Astrocyte of the spinal cord (primary cell): Measurements from ENCODE around the gene CELSR1.

ENCODE experiments used
- DNase-seq: peaks from one replicate; pipeline ENCODE4 v3.0.0; 2011; ENCODE audit warnings: low read depth, low spot score
- H3K4me3 ChIP-seq: 2 replicates; pipeline ENCODE4 v1.5.1; 2011; ENCODE audit warnings: low read depth, mild to moderate bottlenecking, low read length, moderate library complexity
- in situ Hi-C: cut with HindIII; loops from 2 replicates; pipeline ENCODE4 v1.10.0; 2017; ENCODE audit warnings: low sequenced_read_pairs
- TF ChIP-seq, protein P1 (sequence below): IDR thresholded peaks from 2 replicates; pipeline ENCODE4 v1.5.1; 2012; ENCODE audit warnings: low read depth, mild to moderate bottlenecking, low read length, inconsistent platforms

CELSR1 gene

DNA sequence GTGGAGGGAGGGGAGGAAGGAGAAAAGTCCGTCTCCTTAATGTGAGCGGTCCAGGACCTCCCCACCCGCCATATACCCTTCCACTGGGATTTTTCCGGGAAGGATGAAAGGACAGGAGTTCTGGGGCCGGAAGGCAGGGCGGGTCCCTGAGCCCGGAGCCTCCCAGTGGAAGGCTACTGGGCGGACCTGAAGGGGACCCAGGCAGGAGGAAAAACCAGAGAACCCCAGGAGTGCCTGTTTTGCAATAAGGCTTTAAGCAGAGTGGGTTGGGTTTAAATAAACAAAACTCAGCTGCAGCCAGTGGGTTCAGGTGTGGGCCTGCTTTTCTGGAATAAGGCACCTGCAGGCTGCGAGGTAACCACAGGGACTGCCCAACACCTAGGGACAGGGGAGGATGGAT lies 1.7 kb upstream of the CELSR1 start:
- H3K4me3 ChIP-seq = peak overlapping the region; percentile 46

DNA sequence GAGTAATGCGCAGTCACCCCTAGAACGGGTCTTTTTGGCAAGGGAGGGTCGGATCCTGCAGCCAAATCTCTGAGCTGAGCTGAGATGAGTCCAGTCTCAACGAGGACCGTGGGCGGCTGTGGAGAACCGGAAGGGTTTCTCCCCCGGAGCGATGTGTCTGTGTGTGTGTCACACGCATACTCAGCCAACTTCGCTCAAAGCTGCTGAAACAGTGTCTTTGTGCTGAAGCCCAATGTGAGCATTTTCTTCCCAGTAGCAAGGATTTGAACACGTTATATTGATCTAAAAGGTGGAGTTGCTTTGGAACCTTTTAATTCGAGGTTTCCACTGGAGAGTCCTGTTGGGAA lies 1.4 kb upstream of the CELSR1 start:
- in situ Hi-C loops = no loop called here
- peak overlapping the region; percentile 46 for H3K4me3 ChIP-seq
- TF ChIP-seq, protein P1, sequence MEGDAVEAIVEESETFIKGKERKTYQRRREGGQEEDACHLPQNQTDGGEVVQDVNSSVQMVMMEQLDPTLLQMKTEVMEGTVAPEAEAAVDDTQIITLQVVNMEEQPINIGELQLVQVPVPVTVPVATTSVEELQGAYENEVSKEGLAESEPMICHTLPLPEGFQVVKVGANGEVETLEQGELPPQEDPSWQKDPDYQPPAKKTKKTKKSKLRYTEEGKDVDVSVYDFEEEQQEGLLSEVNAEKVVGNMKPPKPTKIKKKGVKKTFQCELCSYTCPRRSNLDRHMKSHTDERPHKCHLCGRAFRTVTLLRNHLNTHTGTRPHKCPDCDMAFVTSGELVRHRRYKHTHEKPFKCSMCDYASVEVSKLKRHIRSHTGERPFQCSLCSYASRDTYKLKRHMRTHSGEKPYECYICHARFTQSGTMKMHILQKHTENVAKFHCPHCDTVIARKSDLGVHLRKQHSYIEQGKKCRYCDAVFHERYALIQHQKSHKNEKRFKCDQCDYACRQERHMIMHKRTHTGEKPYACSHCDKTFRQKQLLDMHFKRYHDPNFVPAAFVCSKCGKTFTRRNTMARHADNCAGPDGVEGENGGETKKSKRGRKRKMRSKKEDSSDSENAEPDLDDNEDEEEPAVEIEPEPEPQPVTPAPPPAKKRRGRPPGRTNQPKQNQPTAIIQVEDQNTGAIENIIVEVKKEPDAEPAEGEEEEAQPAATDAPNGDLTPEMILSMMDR = no peak
- DNase-seq = no peak

More for the DNA sequence above, 1.7 kb upstream of the CELSR1 start:
- in situ Hi-C loops = no loop called here
- no peak for DNase-seq
- TF ChIP-seq, protein P1 = no peak

DNA sequence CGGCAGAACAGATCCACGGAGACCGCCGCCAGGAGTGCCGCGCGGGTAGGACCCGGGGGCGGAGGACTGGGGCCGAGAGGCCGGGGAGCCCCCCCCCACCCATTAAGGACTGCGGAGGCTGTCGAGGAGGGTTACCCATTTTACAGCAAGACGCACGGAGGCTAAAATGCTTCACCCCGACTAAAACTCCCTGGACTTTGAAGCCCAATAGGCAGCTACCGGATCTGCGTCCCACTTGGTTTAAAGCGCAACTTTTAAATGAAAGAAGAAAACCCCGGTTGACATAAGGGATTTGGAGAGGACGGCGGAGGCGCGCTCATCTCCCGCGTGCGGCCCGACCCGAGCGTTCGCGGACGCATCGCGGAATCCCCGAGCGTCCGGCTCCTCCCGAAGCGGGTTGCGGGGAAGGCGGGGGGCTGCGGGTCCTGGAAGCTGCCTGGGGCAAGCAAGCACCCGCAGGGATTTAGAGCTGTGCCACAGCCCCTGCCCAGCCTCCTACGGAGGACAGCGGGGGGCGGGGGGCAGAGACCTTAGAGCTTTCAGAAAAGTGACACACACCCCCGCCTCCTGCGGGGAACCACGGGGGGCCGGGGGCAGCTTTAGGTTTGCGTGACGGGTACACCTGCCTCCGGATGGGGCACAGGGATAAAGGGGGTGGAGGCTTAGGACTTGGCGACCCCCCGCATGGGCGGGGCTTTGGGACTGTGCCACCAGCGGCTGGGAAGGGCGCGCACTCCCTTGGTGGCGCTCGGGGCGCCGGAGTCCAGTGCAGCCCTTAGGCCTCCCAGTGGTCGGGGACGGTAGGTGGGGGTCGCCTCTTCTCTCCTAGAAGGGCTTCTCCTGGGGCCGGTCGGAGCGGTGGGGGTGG lies 760 bp upstream of the CELSR1 start:
- DNase-seq = peak; percentile 35
- TF ChIP-seq, protein P1 = peak; percentile 31
- H3K4me3 ChIP-seq = peak overlapping the region; percentile 46
- in situ Hi-C loops = no loop called here

DNA sequence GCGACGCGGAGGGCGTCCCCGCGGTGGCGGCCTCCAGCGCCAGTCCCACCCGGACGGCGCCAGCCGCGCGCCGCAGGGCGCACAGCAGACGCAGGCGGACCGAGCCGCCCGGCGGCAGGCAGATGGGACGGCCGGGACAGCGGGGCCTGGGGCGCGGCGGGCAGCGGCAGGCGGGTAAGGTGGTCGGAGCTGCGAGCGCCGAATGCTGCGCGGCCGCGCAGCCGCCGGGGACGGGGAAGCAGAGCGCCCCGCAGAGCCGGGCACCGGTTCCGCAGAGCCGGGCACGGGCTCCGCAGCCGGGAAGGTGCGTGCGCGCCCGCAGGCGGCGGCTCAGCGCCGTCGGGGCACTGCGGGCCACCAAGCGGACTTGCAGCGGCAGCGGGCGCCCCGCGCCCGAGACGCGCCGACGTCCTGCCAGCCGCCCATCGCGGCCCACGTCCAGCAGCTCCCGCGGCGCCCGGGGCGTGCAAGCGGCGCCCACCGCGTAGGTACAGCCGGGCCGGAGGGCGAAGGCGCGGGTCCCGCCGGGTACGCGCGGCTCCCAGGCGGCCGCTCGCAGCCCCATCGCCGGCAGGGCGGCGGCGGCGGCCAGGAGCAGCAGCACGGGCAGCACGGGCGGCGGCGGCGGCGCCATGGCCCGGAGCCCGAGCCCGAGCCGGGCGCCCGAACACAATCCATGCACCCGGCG lies 739 bp downstream of the CELSR1 start:
- peak overlapping the region; percentile 29 for H3K4me3 ChIP-seq
- DNase-seq = no peak
- TF ChIP-seq, protein P1 = no peak
- in situ Hi-C loops = no loop called here

DNA sequence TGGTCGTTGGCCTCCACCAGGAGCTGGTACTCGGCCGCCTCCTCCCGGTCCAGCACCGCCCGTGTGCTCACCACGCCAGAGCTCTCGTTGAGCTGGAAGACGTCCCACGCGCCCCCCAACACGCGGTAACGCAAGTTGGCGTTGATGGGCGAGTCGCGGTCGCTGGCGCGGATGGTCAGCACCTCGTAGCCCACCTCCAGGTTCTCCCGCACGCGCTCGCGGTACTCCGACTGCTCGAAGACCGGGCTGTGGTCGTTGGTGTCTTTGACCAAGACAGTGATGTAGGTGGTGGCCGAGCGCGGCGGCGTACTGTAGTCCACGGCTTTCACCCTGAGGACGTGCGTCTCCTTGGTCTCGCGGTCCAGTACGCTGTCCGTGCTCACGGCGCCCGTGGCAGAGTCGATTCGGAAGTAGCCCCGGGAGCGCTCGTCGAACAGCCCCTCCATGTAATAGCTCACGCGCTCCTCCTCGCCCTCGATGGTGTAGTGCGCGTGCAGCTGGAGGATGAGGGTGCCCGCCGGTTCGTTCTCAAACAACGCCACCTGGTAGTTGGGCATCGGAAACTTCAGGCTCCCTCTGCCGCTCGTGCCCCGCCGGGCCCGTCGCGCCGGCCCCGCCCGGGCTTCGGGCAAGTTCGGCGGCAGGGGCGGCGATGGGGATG lies 1.4 kb downstream of the CELSR1 start:
- in situ Hi-C loops = no loop called here
- no peak overlapping the region for H3K4me3 ChIP-seq
- DNase-seq = no peak
- TF ChIP-seq, protein P1 = no peak

DNA sequence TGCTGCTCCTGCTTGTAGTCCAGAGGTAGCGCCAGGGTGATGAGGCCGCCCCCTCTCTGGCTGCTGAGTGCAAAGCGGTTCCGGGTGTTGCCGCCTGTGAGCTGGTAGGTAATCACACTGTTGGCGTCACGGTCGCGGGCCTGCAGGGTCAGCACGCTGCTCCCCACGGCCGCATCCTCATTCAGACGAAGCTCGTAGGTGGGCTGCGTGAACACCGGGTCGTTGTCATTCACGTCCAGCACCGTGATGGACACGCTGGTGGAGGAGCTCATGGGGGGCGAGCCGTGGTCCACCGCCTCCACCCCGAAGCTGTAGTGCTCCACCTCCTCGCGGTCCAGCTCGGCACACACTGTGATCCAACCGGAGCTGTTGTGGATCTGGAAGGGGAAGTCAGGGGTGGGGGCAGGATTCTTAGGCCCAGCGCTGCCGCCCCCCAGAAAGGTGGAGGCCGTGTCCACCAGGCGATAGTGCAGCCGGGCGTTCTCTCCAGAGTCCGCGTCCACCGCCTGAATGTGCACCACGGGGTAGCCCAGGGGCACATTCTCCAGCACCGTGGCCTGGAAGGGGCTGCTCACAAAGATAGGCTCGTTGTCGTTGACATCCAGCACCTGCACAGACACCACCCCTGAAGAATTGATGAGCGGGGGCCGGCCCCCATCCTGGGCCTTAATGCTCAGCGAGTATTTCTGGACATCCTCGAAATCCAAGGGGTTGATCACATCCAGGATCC lies 2.4 kb downstream of the CELSR1 start:
- H3K4me3 ChIP-seq = no peak overlapping the region
- TF ChIP-seq, protein P1 = no peak
- in situ Hi-C loops = no loop called here
- no peak for DNase-seq
